Measurements from ENCODE around the gene SUSD1.

DNA sequence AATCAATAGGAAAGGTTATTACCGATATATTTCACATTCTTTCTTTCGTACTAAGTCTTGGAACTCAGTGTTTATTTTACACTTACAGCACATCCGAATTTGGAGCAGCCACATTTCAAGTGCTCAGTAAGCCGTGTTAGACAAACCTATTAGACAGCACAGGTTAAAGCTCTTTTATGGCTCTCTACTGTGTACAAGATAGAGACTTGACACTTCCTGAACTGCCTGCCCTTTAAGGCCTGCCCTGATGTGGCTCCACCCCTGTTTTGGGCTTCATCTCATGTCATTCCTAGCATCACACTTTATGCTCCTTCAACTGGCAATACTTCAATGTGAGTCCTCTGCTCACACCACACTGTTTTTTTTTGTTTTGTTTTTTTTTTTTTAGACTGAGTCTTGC lies 23.5 kb upstream of the SUSD1 start:
- TF ChIP-seq NR3C1 (CRISPR knock-in tag; IDR thresholded peaks at IDR 0.05), result no peak
- no peak for TF ChIP-seq CHD1 (IDR thresholded peaks at IDR 0.05; ENCODE audit: low read length)
- no peak for TF ChIP-seq ZNF589 (CRISPR knock-in tag; IDR thresholded peaks at IDR 0.05; ENCODE audit: low read depth)
- no peak for TF ChIP-seq POLR2A (conservative IDR thresholded peaks at IDR 0.05)
- TF ChIP-seq BCOR (IDR thresholded peaks at IDR 0.05), result no peak
- no peak for TF ChIP-seq SIN3A (IDR thresholded peaks at IDR 0.05; ENCODE audit: borderline replicate concordance in 2 of 2, control insufficient read depth in 1 of 2, low read depth in 2 of 2, low read length in 2 of 2)
- TF ChIP-seq, protein P1, sequence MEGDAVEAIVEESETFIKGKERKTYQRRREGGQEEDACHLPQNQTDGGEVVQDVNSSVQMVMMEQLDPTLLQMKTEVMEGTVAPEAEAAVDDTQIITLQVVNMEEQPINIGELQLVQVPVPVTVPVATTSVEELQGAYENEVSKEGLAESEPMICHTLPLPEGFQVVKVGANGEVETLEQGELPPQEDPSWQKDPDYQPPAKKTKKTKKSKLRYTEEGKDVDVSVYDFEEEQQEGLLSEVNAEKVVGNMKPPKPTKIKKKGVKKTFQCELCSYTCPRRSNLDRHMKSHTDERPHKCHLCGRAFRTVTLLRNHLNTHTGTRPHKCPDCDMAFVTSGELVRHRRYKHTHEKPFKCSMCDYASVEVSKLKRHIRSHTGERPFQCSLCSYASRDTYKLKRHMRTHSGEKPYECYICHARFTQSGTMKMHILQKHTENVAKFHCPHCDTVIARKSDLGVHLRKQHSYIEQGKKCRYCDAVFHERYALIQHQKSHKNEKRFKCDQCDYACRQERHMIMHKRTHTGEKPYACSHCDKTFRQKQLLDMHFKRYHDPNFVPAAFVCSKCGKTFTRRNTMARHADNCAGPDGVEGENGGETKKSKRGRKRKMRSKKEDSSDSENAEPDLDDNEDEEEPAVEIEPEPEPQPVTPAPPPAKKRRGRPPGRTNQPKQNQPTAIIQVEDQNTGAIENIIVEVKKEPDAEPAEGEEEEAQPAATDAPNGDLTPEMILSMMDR (IDR thresholded peaks at IDR 0.05 in 2 of 3, conservative IDR thresholded peaks at IDR 0.05 in 1 of 3; ENCODE audit: insufficient read depth in 2 of 3, low read depth in 1 of 3, low read length in 3 of 3), result no peak
- no peak for TF ChIP-seq FOS (IDR thresholded peaks at IDR 0.05; ENCODE audit: extremely low read depth, insufficient read length)

Measured in K562 (cell line).